Measurements from ENCODE around the gene PASK. TPM values are rescaled to one million over a fixed set of nuclear protein-coding genes. Genes with fewer than 3 reads are reported as not detected.

Gene PASK
- total and polyA plus RNA-seq, 9 of the 15 experiments (the other 6 are each of a cell fraction or from before 2014, with no cell fraction given) = 1.5 to 30.3 (median 9.9) TPM

GRCh38 chr2:241092677-241093076 is 56.6 kb downstream of the PASK start (continued):
- TF ChIP-seq, protein P1, sequence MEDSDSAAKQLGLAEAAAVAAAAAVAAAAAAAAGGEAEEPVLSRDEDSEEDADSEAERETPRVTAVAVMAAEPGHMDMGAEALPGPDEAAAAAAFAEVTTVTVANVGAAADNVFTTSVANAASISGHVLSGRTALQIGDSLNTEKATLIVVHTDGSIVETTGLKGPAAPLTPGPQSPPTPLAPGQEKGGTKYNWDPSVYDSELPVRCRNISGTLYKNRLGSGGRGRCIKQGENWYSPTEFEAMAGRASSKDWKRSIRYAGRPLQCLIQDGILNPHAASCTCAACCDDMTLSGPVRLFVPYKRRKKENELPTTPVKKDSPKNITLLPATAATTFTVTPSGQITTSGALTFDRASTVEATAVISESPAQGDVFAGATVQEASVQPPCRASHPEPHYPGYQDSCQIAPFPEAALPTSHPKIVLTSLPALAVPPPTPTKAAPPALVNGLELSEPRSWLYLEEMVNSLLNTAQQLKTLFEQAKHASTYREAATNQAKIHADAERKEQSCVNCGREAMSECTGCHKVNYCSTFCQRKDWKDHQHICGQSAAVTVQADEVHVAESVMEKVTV (CRISPR knock-in tag; IDR thresholded peaks at IDR 0.05) = no peak

DNA sequence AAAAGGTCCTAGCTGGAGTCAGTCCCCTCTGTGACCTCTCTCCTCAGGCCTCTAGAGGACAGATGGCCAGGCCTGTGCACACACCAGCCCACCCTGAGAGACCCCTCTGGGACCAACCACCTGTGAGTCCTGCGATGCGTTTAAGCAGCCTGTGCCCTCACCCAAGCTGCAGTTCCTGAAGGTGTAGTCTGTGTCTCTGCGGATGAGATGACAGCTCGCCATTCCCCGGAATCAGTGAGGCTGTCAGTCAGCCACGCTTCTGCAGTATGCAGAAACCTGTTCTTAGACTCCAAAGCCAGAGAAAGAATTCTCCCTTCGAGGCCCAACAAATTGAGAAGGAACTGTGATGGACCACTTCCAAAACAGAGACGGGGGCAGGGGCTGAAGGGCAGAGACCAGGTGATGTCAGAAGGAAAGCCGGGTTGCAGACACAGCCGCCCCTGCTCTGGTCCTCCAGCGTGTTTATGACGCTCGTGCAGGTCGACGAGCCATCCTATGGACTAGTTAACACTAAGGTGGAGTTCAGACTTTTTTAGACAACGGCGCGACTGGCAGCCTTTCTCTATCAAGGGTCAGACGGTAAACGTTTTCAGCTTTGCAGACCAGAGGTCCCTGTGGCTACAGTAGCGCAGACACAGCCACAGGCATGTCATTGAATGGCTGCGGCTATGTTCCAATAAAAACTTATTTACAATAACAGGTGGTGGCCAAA is 57.4 kb downstream of the PASK start:
- ChIA-PET POLR2A (interaction anchor here (0.6 to 2.2 kb wide), 3 partner anchors 9 to 10 kb away, joined by 3 to 6 read pairs (median 5); partner anchors contain the start of gene MTERF4), CTCF (ENCODE audit: low intra/inter-chr PET ratio) (no interaction called here)
- ATAC-seq (no peak), DNase-seq (ENCODE audit: extremely low read depth in 1 of 4, low spot score in 3 of 4) (no peak), FAIRE-seq (no peak)
- Histone ChIP-seq H3K27ac (ENCODE audit: extremely low read depth, low read depth, low read length) (no peak overlapping the region), H3K36me3 (ENCODE audit: control insufficient read depth, insufficient read depth, low read length) (peaks cover 74% of the 10 kb centered on the region; the same call in 2 of the 3 replicates), H3K9ac (ENCODE audit: insufficient read depth in 1 of 2, low read depth in 2 of 2, low read length in 2 of 2) (no peak overlapping the region; a peak in 1 of 4 replicates), H3K4me3 (no peak overlapping the region), H4K20me1 (replicated peaks; ENCODE audit: control insufficient read depth, insufficient read depth, low read length) (no peaks in the 10 kb centered on the region), H3K4me2 (ENCODE audit: insufficient read depth, low read length) (no peak overlapping the region), H3K9me1 (ENCODE audit: control insufficient read depth, insufficient read depth, low read length) (no peaks in the 10 kb centered on the region), H3K79me2 (ENCODE audit: control insufficient read depth, insufficient read depth, low read length) (no peaks in the 10 kb centered on the region), H3K4me1 (replicated peaks in 1 of 2; ENCODE audit: control insufficient read depth in 2 of 2, insufficient read depth in 2 of 2, low read length in 2 of 2) (no peaks in the 10 kb centered on the region), H3K9me3 (replicated peaks; ENCODE audit: control insufficient read depth, insufficient read depth, low read depth, low read length) (no peaks in the 10 kb centered on the region), H3K27me3 (ENCODE audit: control insufficient read depth in 2 of 2, insufficient read depth in 2 of 2, low read length in 2 of 2) (no peaks in the 10 kb centered on the region), H2AFZ (ENCODE audit: low read depth, low read length) (no peak overlapping the region)
- 95% methylated on average over 17 of the region's 22 CpGs for WGBS (ENCODE audit: insufficient coverage, low coverage, missing lambda C conversion rate)
- intact Hi-C loops (cut with micrococcal nuclease) = no loop called here
- in situ Hi-C loops (cut with MboI) = no loop called here
- BruUV-seq (replicated peaks) = no TSS peak
- TF ChIP-seq FUS (optimal IDR thresholded peaks at IDR 0.05; ENCODE audit: low read depth, low read length) (no peak), BCOR (IDR thresholded peaks at IDR 0.05) (no peak), ZNF586 (CRISPR knock-in tag; conservative IDR thresholded peaks at IDR 0.05) (no peak), ZNF57 (CRISPR knock-in tag; IDR thresholded peaks at IDR 0.05) (no peak), ZBTB9 (CRISPR knock-in tag; IDR thresholded peaks at IDR 0.05) (no peak), POLR2G (IDR thresholded peaks at IDR 0.05; ENCODE audit: low read depth, low read length) (no peak), ZBTB34 (CRISPR knock-in tag; IDR thresholded peaks at IDR 0.05) (no peak), ZFP30 (CRISPR knock-in tag; IDR thresholded peaks at IDR 0.05; ENCODE audit: borderline replicate concordance) (no peak)
- TF ChIP-seq, protein P2, sequence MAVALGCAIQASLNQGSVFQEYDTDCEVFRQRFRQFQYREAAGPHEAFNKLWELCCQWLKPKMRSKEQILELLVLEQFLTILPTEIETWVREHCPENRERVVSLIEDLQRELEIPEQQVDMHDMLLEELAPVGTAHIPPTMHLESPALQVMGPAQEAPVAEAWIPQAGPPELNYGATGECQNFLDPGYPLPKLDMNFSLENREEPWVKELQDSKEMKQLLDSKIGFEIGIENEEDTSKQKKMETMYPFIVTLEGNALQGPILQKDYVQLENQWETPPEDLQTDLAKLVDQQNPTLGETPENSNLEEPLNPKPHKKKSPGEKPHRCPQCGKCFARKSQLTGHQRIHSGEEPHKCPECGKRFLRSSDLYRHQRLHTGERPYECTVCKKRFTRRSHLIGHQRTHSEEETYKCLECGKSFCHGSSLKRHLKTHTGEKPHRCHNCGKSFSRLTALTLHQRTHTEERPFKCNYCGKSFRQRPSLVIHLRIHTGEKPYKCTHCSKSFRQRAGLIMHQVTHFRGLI (CRISPR knock-in tag; IDR thresholded peaks at IDR 0.05) = no peak
- TF ChIP-seq, protein P3, sequence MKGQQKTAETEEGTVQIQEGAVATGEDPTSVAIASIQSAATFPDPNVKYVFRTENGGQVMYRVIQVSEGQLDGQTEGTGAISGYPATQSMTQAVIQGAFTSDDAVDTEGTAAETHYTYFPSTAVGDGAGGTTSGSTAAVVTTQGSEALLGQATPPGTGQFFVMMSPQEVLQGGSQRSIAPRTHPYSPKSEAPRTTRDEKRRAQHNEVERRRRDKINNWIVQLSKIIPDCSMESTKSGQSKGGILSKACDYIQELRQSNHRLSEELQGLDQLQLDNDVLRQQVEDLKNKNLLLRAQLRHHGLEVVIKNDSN (CRISPR knock-in tag; IDR thresholded peaks at IDR 0.05) = no peak
